ENCODE results near the gene CYB5D1. TPM values are rescaled to one million over a fixed set of nuclear protein-coding genes. Genes with fewer than 3 reads are reported as not detected.

The CYB5D1 gene
- total RNA-seq, 2 experiments from 2014 or later = 13.5 to 16.2 TPM

GRCh38 chr17:7841396-7841914 is 16.3 kb upstream of the CYB5D1 start:
- ATAC-seq (peak; percentile 46), DNase-seq (peak; percentile 94)
- H3K4me3 Mint-ChIP-seq = peak overlapping the region; percentile 83
- intact Hi-C loops (cut with micrococcal nuclease) = loop anchor here (5.0 kb wide), 1 partner anchor 46 kb away; the partner anchor contains the start of gene CHD3
- POLR2A ChIA-PET = interaction anchor here (0.5 to 6.6 kb wide), 9 partner anchors 9 to 265 kb away, joined by 3 to 35 read pairs (median 3); partner anchors contain the start of genes CNTROB, NAA38, RNF227 and TMEM88
- peaks cover 34% of the 10 kb centered on the region for H3K36me3 Mint-ChIP-seq (ENCODE audit: low read depth)
- peak overlapping the region; percentile 98 for H3K27ac Mint-ChIP-seq
- no peak for TF ChIP-seq CTCF (IDR thresholded peaks at IDR 0.05)
- no peaks in the 10 kb centered on the region for H3K27me3 Mint-ChIP-seq
- H3K4me1 Mint-ChIP-seq (ENCODE audit: low read depth) = peaks cover 56% of the 10 kb centered on the region
- H3K9me3 Mint-ChIP-seq = no peaks in the 10 kb centered on the region
- CTCF ChIA-PET = interaction anchor here (0.8 to 1.2 kb wide), 3 partner anchors 16 to 45 kb away, joined by 3 to 5 read pairs (median 3); no protein-coding TSS in a partner anchor

GRCh38 chr17:7841915-7842379 is 15.9 kb upstream of the CYB5D1 start:
- intact Hi-C loops (cut with micrococcal nuclease) = loop anchor here (2.0 to 5.0 kb wide), 2 partner anchors 15 to 45 kb away; partner anchors contain the start of genes CHD3 and NAA38
- Mint-ChIP-seq H3K27me3 (no peaks in the 10 kb centered on the region), H3K36me3 (ENCODE audit: low read depth) (peaks cover 38% of the 10 kb centered on the region), H3K4me3 (peak overlapping the region; percentile 83), H3K4me1 (ENCODE audit: low read depth) (peaks cover 55% of the 10 kb centered on the region), H3K9me3 (no peaks in the 10 kb centered on the region), H3K27ac (peak overlapping the region; percentile 98)
- peak; percentile 9 for ATAC-seq
- ChIA-PET CTCF (interaction anchor here (0.8 to 1.2 kb wide), 2 partner anchors 9 to 17 kb away, joined by 3 to 5 read pairs; no protein-coding TSS in a partner anchor), POLR2A (interaction anchor here (0.5 to 6.6 kb wide), 12 partner anchors 9 to 406 kb away, joined by 3 to 35 read pairs (median 4); partner anchors contain the start of genes CNTROB, NAA38, RNF227 and TMEM88)
- no peak for TF ChIP-seq CTCF (IDR thresholded peaks at IDR 0.05)
- peak; percentile 90 for DNase-seq

GRCh38 chr17:7842380-7843256 is 15.2 kb upstream of the CYB5D1 start:
- ChIA-PET POLR2A (interaction anchor here (0.6 to 6.6 kb wide), 14 partner anchors 8 to 406 kb away, joined by 3 to 35 read pairs (median 4); partner anchors contain the start of genes CNTROB, NAA38, RNF227 and TMEM88), CTCF (interaction anchor here (1.0 to 1.8 kb wide), 3 partner anchors 8 to 15 kb away, joined by 3 to 5 read pairs (median 5); partner anchors contain the start of genes CYB5D1 and NAA38)
- H3K27ac Mint-ChIP-seq = peak overlapping the region; percentile 98
- DNase-seq = peak; percentile 98
- TF ChIP-seq CTCF (IDR thresholded peaks at IDR 0.05) = no peak
- intact Hi-C loops (cut with micrococcal nuclease) = loop anchor here (2.0 to 5.0 kb wide), 2 partner anchors 14 to 45 kb away; partner anchors contain the start of genes CHD3 and NAA38
- no peaks in the 10 kb centered on the region for H3K27me3 Mint-ChIP-seq
- peaks cover 54% of the 10 kb centered on the region for H3K4me1 Mint-ChIP-seq (ENCODE audit: low read depth)
- H3K36me3 Mint-ChIP-seq (ENCODE audit: low read depth) = peaks cover 42% of the 10 kb centered on the region
- peak overlapping the region; percentile 83 for H3K4me3 Mint-ChIP-seq
- no peaks in the 10 kb centered on the region for H3K9me3 Mint-ChIP-seq
- peak; percentile 35 for ATAC-seq

GRCh38 chr17:7843257-7843535 is 14.6 kb upstream of the CYB5D1 start:
- Mint-ChIP-seq H3K9me3 (no peaks in the 10 kb centered on the region), H3K27me3 (no peaks in the 10 kb centered on the region), H3K4me3 (peak overlapping the region; percentile 83), H3K36me3 (ENCODE audit: low read depth) (peaks cover 44% of the 10 kb centered on the region), H3K4me1 (ENCODE audit: low read depth) (peaks cover 52% of the 10 kb centered on the region), H3K27ac (peak overlapping the region; percentile 98)
- POLR2A ChIA-PET = interaction anchor here (0.6 to 6.6 kb wide), 8 partner anchors 8 to 156 kb away, joined by 3 to 35 read pairs (median 4); partner anchors contain the start of genes NAA38, TMEM88 and TP53
- TF ChIP-seq CTCF (IDR thresholded peaks at IDR 0.05) = no peak
- intact Hi-C loops (cut with micrococcal nuclease) = loop anchor here (2.0 to 5.0 kb wide), 2 partner anchors 14 to 44 kb away; partner anchors contain the start of genes CHD3 and NAA38
- ATAC-seq = peak; percentile 1
- CTCF ChIA-PET = interaction anchor here (1.0 to 1.8 kb wide), 3 partner anchors 8 to 14 kb away, joined by 3 to 5 read pairs (median 5); partner anchors contain the start of genes CYB5D1 and NAA38
- no peak for DNase-seq
